ENCODE measurements around the gene ZMYND8.
"Not testable (repeated sequence)": the region's sequence is repeated elsewhere in the genome, so short reads cannot be mapped to it uniquely, and the experiment has no call there.

ZMYND8 gene

GRCh38 chr20:47310729-47311128 lies 45.8 kb downstream of the ZMYND8 start:
- DNase-seq (ENCODE audit: low read depth) = no peak
- no peak overlapping the region for H3K4me3 ChIP-seq (ENCODE audit: low read depth, low read length)
- no peak for TF ChIP-seq CTCF (IDR thresholded peaks at IDR 0.05; ENCODE audit: low read depth, low read length, missing control alignments)

- TF ChIP-seq CTCF (IDR thresholded peaks at IDR 0.05; ENCODE audit: low read depth, low read length, missing control alignments) = no peak
- H3K4me3 ChIP-seq (ENCODE audit: low read depth, low read length) = no peak overlapping the region
- no peak for DNase-seq (ENCODE audit: low read depth)
Measured at GRCh38 chr20:47309806-47310426, 46.6 kb downstream of the ZMYND8 start.

DNA sequence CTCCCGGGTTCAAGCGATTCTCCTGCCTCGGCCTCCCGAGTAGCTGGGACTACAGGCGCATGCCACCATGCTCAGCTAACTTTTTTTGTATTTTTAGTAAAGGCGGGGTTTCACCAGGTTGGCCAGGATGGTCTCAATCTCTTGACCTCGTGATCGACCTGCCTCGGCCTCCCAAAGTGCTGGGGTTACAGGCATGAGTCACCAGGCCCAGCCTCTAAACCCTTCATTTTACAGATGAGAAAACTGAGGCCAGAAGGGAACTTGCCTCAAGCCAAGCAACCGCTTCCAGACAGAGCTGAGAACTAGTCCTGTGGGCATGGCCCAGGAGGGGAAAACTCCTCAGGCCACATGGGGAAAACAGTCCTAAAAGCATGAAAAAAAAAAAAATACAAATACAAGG lies 47.1 kb downstream of the ZMYND8 start:
- no peak for TF ChIP-seq CTCF (IDR thresholded peaks at IDR 0.05; ENCODE audit: low read depth, low read length, missing control alignments)
- DNase-seq (ENCODE audit: low read depth) = no peak
- no peak overlapping the region for H3K4me3 ChIP-seq (ENCODE audit: low read depth, low read length)

- not testable (repeated sequence) for DNase-seq (ENCODE audit: low read depth); H3K4me3 ChIP-seq (ENCODE audit: low read depth, low read length)
Measured at GRCh38 chr20:47307569-47307968, 48.9 kb downstream of the ZMYND8 start.

- TF ChIP-seq CTCF (IDR thresholded peaks at IDR 0.05; ENCODE audit: low read depth, low read length, missing control alignments) = no peak
Measured at GRCh38 chr20:47306755-47307370, 49.6 kb downstream of the ZMYND8 start.

DNA sequence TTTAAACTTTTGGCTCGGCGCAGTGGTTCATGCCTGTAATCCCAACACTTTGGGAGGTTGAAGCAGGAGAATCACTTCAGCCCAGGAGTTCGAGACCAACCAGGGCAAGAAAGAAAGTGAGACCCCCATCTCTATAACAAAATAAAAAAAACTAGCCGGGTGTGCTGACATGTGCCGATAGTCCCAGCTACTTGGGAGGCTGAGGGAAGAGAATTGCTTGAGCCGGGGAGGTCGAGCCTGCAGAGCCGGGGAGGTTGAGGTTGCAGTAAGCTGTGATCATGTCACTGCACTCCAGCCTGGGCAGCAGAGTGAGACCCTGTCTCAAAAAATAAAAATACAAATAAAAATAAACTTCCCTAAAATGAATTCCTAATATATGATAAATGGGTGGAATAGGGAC lies 50.4 kb downstream of the ZMYND8 start:
- no peak for TF ChIP-seq CTCF (IDR thresholded peaks at IDR 0.05; ENCODE audit: low read depth, low read length, missing control alignments)
- no peak for DNase-seq (ENCODE audit: low read depth)

More at GRCh38 chr20:47306755-47307370, 49.6 kb downstream of the ZMYND8 start:
- no peak overlapping the region for H3K4me3 ChIP-seq (ENCODE audit: low read depth, low read length)
- DNase-seq (ENCODE audit: low read depth) = no peak

DNA sequence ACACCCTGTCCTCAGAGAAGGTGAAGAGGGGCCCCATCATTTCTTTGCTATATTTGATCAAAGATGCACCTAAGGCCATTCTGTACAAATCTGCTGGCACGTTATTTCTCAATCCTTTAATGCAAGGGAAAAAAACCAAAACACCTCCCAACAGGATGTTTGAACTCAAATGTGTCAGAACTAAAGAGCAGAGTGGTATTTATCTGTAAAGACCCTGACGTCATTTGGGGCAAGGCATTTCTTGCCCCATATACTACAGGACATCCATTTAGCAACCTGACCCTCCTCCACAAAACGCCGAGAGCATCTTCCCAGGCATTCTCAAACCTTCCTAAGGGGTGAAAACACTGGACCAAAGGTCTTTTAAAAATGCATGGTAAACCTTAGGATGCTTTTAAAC lies 50.8 kb downstream of the ZMYND8 start:
- DNase-seq (ENCODE audit: low read depth) = no peak
- H3K4me3 ChIP-seq (ENCODE audit: low read depth, low read length) = no peak overlapping the region
- no peak for TF ChIP-seq CTCF (IDR thresholded peaks at IDR 0.05; ENCODE audit: low read depth, low read length, missing control alignments)

More for the DNA sequence above, 50.4 kb downstream of the ZMYND8 start:
- no peak overlapping the region for H3K4me3 ChIP-seq (ENCODE audit: low read depth, low read length)
